PC-3 (cell line): ENCODE measurements around the gene ADCY10. TPM values are rescaled to one million over a fixed set of nuclear protein-coding genes. Genes with fewer than 3 reads are reported as not detected.

ENCODE experiments used
- ATAC-seq: fragments of 200-7000 bp; cut with Tn5 transposase; 2 replicates; pipeline ENCODE4 v1.9.1; 2020; ENCODE audit warnings: mild to moderate bottlenecking, moderate library complexity
- BruUV-seq: library from RNA; stranded (reverse); fragments of 400-500 nt; replicated peaks from 2 replicates; lab custom pipeline; 2021; lab: Mats Ljungman, UMichigan
- CTCF ChIA-PET: fragments of 300-600 bp; sonication (Branson Sonifier 250); formaldehyde crosslinking; loops from one replicate; lab custom pipeline; 2022; ENCODE audit warnings: antibody characterized with exemption; lab: Charles Lee
- POLR2A ChIA-PET: fragments of 300-600 bp; sonication (Branson Sonifier 250); formaldehyde crosslinking; loops from one replicate; lab custom pipeline; 2022; ENCODE audit warnings: antibody characterized with exemption; ENCODE audit not compliant: unreplicated experiment; lab: Charles Lee
- DNase-seq: peaks from one replicate; pipeline ENCODE4 v3.0.0-alpha.2; 2015
- H2AFZ ChIP-seq: fragments of 300-600 bp; sonication (generic); 2 replicates; pipeline ENCODE4 v1.6.0; 2016; ENCODE audit warnings: antibody characterized with exemption, low read length
- H3F3A ChIP-seq: fragments of 300-600 bp; sonication (generic); one replicate; pipeline ENCODE4 v1.6.0; 2017; ENCODE audit warnings: antibody characterized with exemption, low read length, control low read depth, mild to moderate bottlenecking; ENCODE audit not compliant: unreplicated experiment
- H3K27ac ChIP-seq: fragments of 300-600 bp; sonication (generic); 2 replicates; pipeline ENCODE4 v1.5.1; 2016; ENCODE audit warnings: mild to moderate bottlenecking, low read length
- H3K27me3 ChIP-seq: fragments of 300-600 bp; sonication (generic); 2 replicates; pipeline ENCODE4 v1.6.1; 2016; ENCODE audit warnings: low read length, mixed read lengths
- H3K36me3 ChIP-seq: fragments of 300-600 bp; sonication (generic); 2 replicates; pipeline ENCODE4 v1.6.1; 2016; ENCODE audit warnings: low read depth, mixed run types, low read length, mixed read lengths
- H3K4me1 ChIP-seq: fragments of 300-600 bp; sonication (generic); 2 replicates; pipeline ENCODE4 v1.5.1; 2016; ENCODE audit warnings: low read length; ENCODE audit not compliant: insufficient read depth
- H3K4me2 ChIP-seq: fragments of 300-600 bp; sonication (generic); 2 replicates; pipeline ENCODE4 v1.6.0; 2016; ENCODE audit warnings: low read length
- H3K4me3 ChIP-seq: fragments of 300-600 bp; sonication (generic); 2 replicates; pipeline ENCODE4 v1.5.1; 2016; ENCODE audit warnings: mild to moderate bottlenecking, low read length, mixed read lengths
- H3K79me2 ChIP-seq: fragments of 300-600 bp; sonication (generic); 2 replicates; pipeline ENCODE4 v1.6.1; 2017; ENCODE audit warnings: low read length, mixed read lengths
- H3K9ac ChIP-seq: fragments of 300-600 bp; sonication (generic); 2 replicates; pipeline ENCODE4 v1.6.0; 2016; ENCODE audit warnings: mild to moderate bottlenecking, low read length
- H3K9me2 ChIP-seq: fragments of 300-600 bp; sonication (generic); replicated peaks from 2 replicates; pipeline ENCODE4 v1.6.1; 2016; ENCODE audit warnings: mixed run types, low read length, mixed read lengths
- H3K9me3 ChIP-seq: fragments of 300-600 bp; sonication (generic); 2 replicates; pipeline ENCODE4 v1.6.1; 2016; ENCODE audit warnings: low read length, mixed read lengths
- H4K20me1 ChIP-seq: fragments of 300-600 bp; sonication (generic); 2 replicates; pipeline ENCODE4 v1.6.1; 2016; ENCODE audit warnings: low read length, mixed read lengths
- EZH2 ChIP-seq: fragments of 300-600 bp; sonication (generic); IDR thresholded peaks from one replicate; pipeline ENCODE4 v1.6.1; 2017; ENCODE audit warnings: antibody characterized with exemption, mild to moderate bottlenecking, low read length; ENCODE audit not compliant: unreplicated experiment
- EZH2phosphoT487 ChIP-seq: fragments of 300-600 bp; sonication (generic); IDR thresholded peaks from 2 replicates; pipeline ENCODE4 v1.6.1; 2018; ENCODE audit warnings: mild to moderate bottlenecking, antibody characterized with exemption, low read length, borderline replicate concordance
- intact Hi-C: fragments of 100-400 bp; cut with micrococcal nuclease; formaldehyde crosslinking; loops from 2 replicates; pipeline ENCODE4 v1.9.0; 2023
- total RNA-seq: library from RNA; depleted of rRNA; stranded (reverse); fragments of >200 nt; gene quantifications from 2 replicates; pipeline ENCODE4 v1.2.3, GENCODE V29; 2014
- TF ChIP-seq, protein P1 (sequence below): fragments of 300-600 bp; sonication (generic); conservative IDR thresholded peaks from 2 replicates; pipeline ENCODE4 v1.5.1; 2017; ENCODE audit warnings: antibody characterized with exemption, low read depth, mild to moderate bottlenecking, low read length

Gene ADCY10
- total RNA-seq, 1 experiment from 2014 or later = not detected

DNA sequence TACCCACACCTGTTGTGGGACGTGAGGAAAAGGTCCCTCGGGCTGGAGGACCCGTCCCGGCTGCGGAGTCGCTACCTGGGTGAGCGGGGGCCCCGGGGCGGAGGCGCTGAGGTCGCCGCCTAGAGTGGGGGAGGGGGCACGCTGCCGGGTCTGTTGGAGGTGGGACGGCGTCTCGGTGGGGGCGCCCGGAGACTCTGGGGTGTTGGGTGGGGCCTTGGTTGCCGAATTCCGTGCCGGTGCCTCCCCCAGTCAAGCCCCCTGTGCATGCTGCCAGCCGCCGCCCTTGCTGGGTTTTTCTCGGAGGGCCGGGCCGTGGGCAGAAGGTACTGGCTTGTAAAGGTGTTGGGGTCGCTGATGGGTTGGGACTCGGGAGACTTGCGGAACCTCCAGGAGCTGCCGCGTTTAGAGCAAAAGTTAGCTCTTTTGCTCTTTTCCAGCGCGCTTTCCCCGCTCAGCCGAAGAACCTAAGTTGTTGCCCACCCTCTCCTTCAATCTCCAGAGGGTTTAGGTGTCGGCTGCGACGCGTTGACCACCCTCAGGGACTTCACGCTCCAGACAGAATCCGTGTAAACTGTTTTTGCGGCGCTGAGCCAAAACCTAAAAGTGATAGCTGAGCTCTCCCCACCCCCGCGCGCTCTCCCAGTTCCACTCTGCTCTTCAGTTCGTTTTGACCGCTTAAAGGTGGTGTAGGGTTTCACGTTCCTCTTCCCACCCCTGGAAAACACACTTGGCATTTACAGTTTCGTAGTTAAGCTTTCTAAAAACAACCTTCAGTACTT is 23.2 kb upstream of the ADCY10 start, which contains the start of gene MPC2:
Gene MPC2, minus strand, starts transcription at position 143 of the 779 bp plus-strand sequence. CDS start 1,231 bp downstream, outside the sequence.
- peak; percentile 76 for DNase-seq
- TF ChIP-seq, protein P1, sequence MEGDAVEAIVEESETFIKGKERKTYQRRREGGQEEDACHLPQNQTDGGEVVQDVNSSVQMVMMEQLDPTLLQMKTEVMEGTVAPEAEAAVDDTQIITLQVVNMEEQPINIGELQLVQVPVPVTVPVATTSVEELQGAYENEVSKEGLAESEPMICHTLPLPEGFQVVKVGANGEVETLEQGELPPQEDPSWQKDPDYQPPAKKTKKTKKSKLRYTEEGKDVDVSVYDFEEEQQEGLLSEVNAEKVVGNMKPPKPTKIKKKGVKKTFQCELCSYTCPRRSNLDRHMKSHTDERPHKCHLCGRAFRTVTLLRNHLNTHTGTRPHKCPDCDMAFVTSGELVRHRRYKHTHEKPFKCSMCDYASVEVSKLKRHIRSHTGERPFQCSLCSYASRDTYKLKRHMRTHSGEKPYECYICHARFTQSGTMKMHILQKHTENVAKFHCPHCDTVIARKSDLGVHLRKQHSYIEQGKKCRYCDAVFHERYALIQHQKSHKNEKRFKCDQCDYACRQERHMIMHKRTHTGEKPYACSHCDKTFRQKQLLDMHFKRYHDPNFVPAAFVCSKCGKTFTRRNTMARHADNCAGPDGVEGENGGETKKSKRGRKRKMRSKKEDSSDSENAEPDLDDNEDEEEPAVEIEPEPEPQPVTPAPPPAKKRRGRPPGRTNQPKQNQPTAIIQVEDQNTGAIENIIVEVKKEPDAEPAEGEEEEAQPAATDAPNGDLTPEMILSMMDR = no peak
- no peak for TF ChIP-seq EZH2phosphoT487
- no peak for TF ChIP-seq EZH2

DNA sequence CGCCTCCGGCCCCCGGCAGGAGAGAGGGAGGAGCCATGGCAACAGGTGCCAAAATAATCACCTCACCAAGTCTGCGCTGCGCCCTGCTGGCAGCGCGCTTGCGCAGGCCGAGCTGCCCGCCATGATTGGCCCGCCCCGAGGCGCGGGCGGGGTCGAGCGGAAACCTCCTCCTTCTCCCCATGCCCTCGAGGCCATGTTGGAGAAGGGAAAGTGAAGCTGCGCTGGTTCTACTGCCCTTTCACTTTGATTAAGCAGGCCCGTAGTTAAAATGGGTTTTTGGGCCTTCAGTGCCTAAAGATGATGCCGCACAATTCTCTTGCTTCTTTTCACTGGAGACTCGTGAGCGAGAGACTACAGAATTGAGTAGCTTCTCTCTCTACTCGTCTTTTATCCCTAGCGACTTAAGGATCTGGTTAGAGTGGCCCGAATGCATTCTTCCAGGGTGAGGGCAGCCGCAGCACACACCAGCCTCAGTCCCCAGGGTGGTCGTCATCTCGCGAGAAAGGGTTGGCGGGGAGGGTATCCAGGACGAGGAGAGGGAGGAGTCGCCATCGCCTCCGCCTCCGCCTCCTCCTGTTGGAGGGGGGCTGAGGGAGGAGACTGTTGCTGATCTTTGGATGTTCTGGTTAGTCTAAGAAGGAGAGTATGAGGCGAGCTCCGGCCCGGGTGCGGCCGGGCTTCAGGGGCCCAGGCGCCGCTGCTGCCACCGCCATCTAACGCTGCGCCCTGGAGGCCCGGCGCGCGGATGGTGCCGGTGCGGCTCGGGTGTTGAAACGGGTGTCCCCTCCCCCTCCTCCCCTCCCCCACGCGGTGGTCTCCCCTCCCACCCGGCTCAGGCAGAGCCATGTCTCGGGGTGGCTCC is 22.4 kb upstream of the ADCY10 start, which contains the start of gene DCAF6:
Gene DCAF6, plus strand, starts transcription at position 616 of the 862 bp plus-strand sequence. Its CDS starts 229 bp downstream, at position 845.
- H3K9me3 ChIP-seq = no peaks in the 10 kb centered on the region
- DNase-seq (peak; percentile 100), ATAC-seq (peak; percentile 71)
- peaks cover 83% of the 10 kb centered on the region for H3K79me2 ChIP-seq
- peaks cover 22% of the 10 kb centered on the region for H3K4me1 ChIP-seq
- no TSS peak for BruUV-seq
- H3K27me3 ChIP-seq = no peaks in the 10 kb centered on the region
- H3F3A ChIP-seq = no peaks in the 10 kb centered on the region
- TF ChIP-seq EZH2 (no peak), EZH2phosphoT487 (no peak)
- TF ChIP-seq, protein P1 = no peak
- H3K27ac ChIP-seq = peak within 1 kb of the TSS; percentile 88
- POLR2A ChIA-PET = interaction anchor here (0.6 to 1.5 kb wide), 3 partner anchors 116 to 382 kb away, joined by 3 to 7 read pairs (median 3); partner anchors contain the start of gene CREG1
- CTCF ChIA-PET = interaction anchor here (4.6 kb wide), 1 partner anchor 146 kb away, joined by 25 read pairs; no protein-coding TSS in a partner anchor
- no peaks in the 10 kb centered on the region for H4K20me1 ChIP-seq
- peak within 1 kb of the TSS; percentile 79 for H3K4me3 ChIP-seq
- no peaks in the 10 kb centered on the region for H3K9me2 ChIP-seq
- intact Hi-C loops = loop anchor here (1.0 to 5.0 kb wide), 5 partner anchors 146 to 714 kb away; partner anchors contain the start of genes MPZL1, POU2F1 and TIPRL
- peak within 1 kb of the TSS; percentile 91 for H3K4me2 ChIP-seq
- H3K36me3 ChIP-seq = no peaks in the 10 kb centered on the region
- peak within 1 kb of the TSS; percentile 87 for H2AFZ ChIP-seq
- peak within 1 kb of the TSS; percentile 92 for H3K9ac ChIP-seq

More for the DNA sequence above, 23.2 kb upstream of the ADCY10 start, which contains the start of gene MPC2:
- H3K9me3 ChIP-seq = no peaks in the 10 kb centered on the region
- H3K9me2 ChIP-seq = no peaks in the 10 kb centered on the region
- peak; percentile 32 for ATAC-seq
- peak within 1 kb of the TSS; percentile 87 for H2AFZ ChIP-seq
- POLR2A ChIA-PET = interaction anchor here (0.6 kb wide), 1 partner anchor 222 kb away, joined by 3 read pairs; no protein-coding TSS in a partner anchor
- TSS peak; percentile 53 for BruUV-seq
- no peaks in the 10 kb centered on the region for H3F3A ChIP-seq
- peak within 1 kb of the TSS; percentile 79 for H3K4me3 ChIP-seq
- no peaks in the 10 kb centered on the region for H3K27me3 ChIP-seq
- CTCF ChIA-PET = interaction anchor here (0.5 to 4.6 kb wide), 3 partner anchors 138 to 220 kb away, joined by 3 to 25 read pairs (median 4); no protein-coding TSS in a partner anchor
- H3K4me1 ChIP-seq = peaks cover 22% of the 10 kb centered on the region
- intact Hi-C loops = loop anchor here (1.0 to 5.0 kb wide), 5 partner anchors 145 to 715 kb away; partner anchors contain the start of genes MPZL1, POU2F1 and TIPRL
- H3K79me2 ChIP-seq = peaks cover 88% of the 10 kb centered on the region
- H3K36me3 ChIP-seq = no peaks in the 10 kb centered on the region
- H3K9ac ChIP-seq = peak within 1 kb of the TSS; percentile 92
- H3K27ac ChIP-seq = peak within 1 kb of the TSS; percentile 88
- H3K4me2 ChIP-seq = peak within 1 kb of the TSS; percentile 91
- no peaks in the 10 kb centered on the region for H4K20me1 ChIP-seq
